Small intestine (tissue), 7 donors: ENCODE results near the gene ZNF814. TPM values are rescaled to one million over a fixed set of nuclear protein-coding genes. Genes with fewer than 3 reads are reported as not detected.
"Not testable (repeated sequence)": the region's sequence is repeated elsewhere in the genome, so short reads cannot be mapped to it uniquely, and the experiment has no call there.

Experiments used
- DNase-seq, 2 donors: peaks; one replicate each; pipeline versions ENCODE4 v3.0.0 to v3.0.0-alpha.2; 2013
- FAIRE-seq: peaks from 2 replicates; lab custom pipeline; 2012; peaks lifted over from hg19 to GRCh38; lab: Jason Lieb, UNC
- H3K27ac ChIP-seq, 3 donors: one replicate each; pipeline ENCODE4 v1.5.1; 2013; ENCODE audit warnings: low read length in 2 of 3, mild to moderate bottlenecking in 2 of 3, control low read depth in 1 of 3, inconsistent platforms in 1 of 3, low read depth in 1 of 3, moderate library complexity in 1 of 3
- H3K27me3 ChIP-seq, 3 donors: one replicate each; pipeline ENCODE4 v1.6.1; 2013; ENCODE audit warnings: low read length in 3 of 3, inconsistent platforms in 1 of 3; ENCODE audit not compliant: control insufficient read depth in 3 of 3, insufficient read depth in 3 of 3
- H3K36me3 ChIP-seq, 3 donors: one replicate each; pipeline ENCODE4 v1.6.1; 2013; ENCODE audit warnings: low read length in 3 of 3, inconsistent platforms in 1 of 3, low read depth in 1 of 3, mild to moderate bottlenecking in 1 of 3, moderate library complexity in 1 of 3; ENCODE audit not compliant: control insufficient read depth in 3 of 3, insufficient read depth in 2 of 3
- H3K4me1 ChIP-seq, 3 donors: one replicate each; pipeline ENCODE4 v1.6.1; 2013; ENCODE audit warnings: low read length in 2 of 3, inconsistent platforms in 1 of 3, low read depth in 1 of 3, mild to moderate bottlenecking in 1 of 3, moderate library complexity in 1 of 3; ENCODE audit not compliant: control insufficient read depth in 3 of 3, insufficient read depth in 2 of 3
- H3K4me3 ChIP-seq, 3 donors: one replicate each; pipeline ENCODE4 v1.5.1; 2013; ENCODE audit warnings: low read length in 3 of 3, control low read depth in 1 of 3, inconsistent platforms in 1 of 3, low read depth in 1 of 3, mild to moderate bottlenecking in 1 of 3, moderate library complexity in 1 of 3
- H3K9me3 ChIP-seq, 2 donors: one replicate each; pipeline ENCODE4 v1.6.1; 2013; ENCODE audit warnings: low read depth in 1 of 2, low read length in 1 of 2; ENCODE audit not compliant: control insufficient read depth in 2 of 2, insufficient read depth in 1 of 2
- WGBS, 3 donors: extraction: QIAGEN DNeasy Blood & Tissue Kit; methylation state at CpG; one replicate each; pipeline ENCODE4 v1.1.7; 2013; 5-methylcytosine and 5-hydroxymethylcytosine counted together
- polyA plus RNA-seq, 4 donors: library from polyadenylated mRNA; stranded (reverse) in 3 of 4; unstranded in 1 of 4; fragments of 200-250 nt in 3 of 4; fragments of 120-200 nt in 1 of 4; gene quantifications; one replicate each; pipeline versions ENCODE4 v1.2.1 to v1.2.3, GENCODE V29; 2013
- donor health status: healthy with polysubstance abuse.
- donor health status: control.
- donor health status: control.
- donor health status: Bipolar disorder and iron deficiency.
- donor health status: healthy.

The ZNF814 gene
- polyA plus RNA-seq, 4 donors: 11.6 to 44.8 (median 17.2) TPM

- FAIRE-seq, H3K27ac ChIP-seq, DNase-seq, H3K27me3 ChIP-seq, H3K4me3 ChIP-seq, H3K4me1 ChIP-seq: not testable (repeated sequence)
- peaks cover 0 to 86% of the 10 kb centered on the region in 2 donors for H3K9me3 ChIP-seq
- WGBS, 3 donors: 95 to 96% (median 95%) methylated on average over 8 of the region's 8 CpGs
- H3K36me3 ChIP-seq: peaks cover 2 to 48% (median 15%) of the 10 kb centered on the region in 3 donors
Measured at GRCh38 chr19:57873883-57874799, 14.7 kb downstream of the ZNF814 start.

GRCh38 chr19:57872450-57872849 lies 16.4 kb downstream of the ZNF814 start:
- Histone ChIP-seq H3K27me3 (no peaks in the 10 kb centered on the region), H3K4me3 (no peak overlapping the region), H3K27ac (no peak overlapping the region), H3K36me3 (peaks cover 9 to 49% (median 20%) of the 10 kb centered on the region in 3 donors), H3K9me3 (peaks cover 0 to 87% of the 10 kb centered on the region in 2 donors), H3K4me1 (no peaks in the 10 kb centered on the region)
- DNase-seq: no peak
- FAIRE-seq: no peak

GRCh38 chr19:57870225-57870624 lies 18.6 kb downstream of the ZNF814 start:
- Histone ChIP-seq H3K36me3 (peaks cover 17 to 53% (median 22%) of the 10 kb centered on the region in 3 donors), H3K27me3 (no peaks in the 10 kb centered on the region), H3K9me3 (peaks cover 0 to 83% of the 10 kb centered on the region in 2 donors), H3K27ac (no peak overlapping the region), H3K4me3 (no peak overlapping the region), H3K4me1 (no peaks in the 10 kb centered on the region)
- WGBS, 3 donors: 87 to 94% (median 93%) methylated on average over 2 of the region's 2 CpGs
- FAIRE-seq (no peak), DNase-seq (no peak)

GRCh38 chr19:57869655-57870054 lies 19.2 kb downstream of the ZNF814 start:
- not testable (repeated sequence) for FAIRE-seq, H3K4me3 ChIP-seq, DNase-seq, H3K27me3 ChIP-seq, H3K27ac ChIP-seq, H3K4me1 ChIP-seq
- peaks cover 18 to 55% (median 23%) of the 10 kb centered on the region in 3 donors for H3K36me3 ChIP-seq
- peaks cover 0 to 81% of the 10 kb centered on the region in 2 donors for H3K9me3 ChIP-seq
- 89 to 98% (median 97%) methylated on average over 5 to 6 of the region's 6 CpGs for WGBS, 3 donors

- Histone ChIP-seq H3K27ac (no peak overlapping the region), H3K4me3 (no peak overlapping the region), H3K27me3 (no peaks in the 10 kb centered on the region), H3K4me1 (no peaks in the 10 kb centered on the region), H3K36me3 (peaks cover 16 to 59% (median 18%) of the 10 kb centered on the region in 3 donors), H3K9me3 (peaks cover 0 to 76% of the 10 kb centered on the region in 2 donors)
- DNase-seq (no peak), FAIRE-seq (no peak)
- 96 to 100% (median 98%) methylated on average over 7 of the region's 7 CpGs for WGBS, 3 donors
Measured at GRCh38 chr19:57867868-57868492, 20.9 kb downstream of the ZNF814 start.

DNA sequence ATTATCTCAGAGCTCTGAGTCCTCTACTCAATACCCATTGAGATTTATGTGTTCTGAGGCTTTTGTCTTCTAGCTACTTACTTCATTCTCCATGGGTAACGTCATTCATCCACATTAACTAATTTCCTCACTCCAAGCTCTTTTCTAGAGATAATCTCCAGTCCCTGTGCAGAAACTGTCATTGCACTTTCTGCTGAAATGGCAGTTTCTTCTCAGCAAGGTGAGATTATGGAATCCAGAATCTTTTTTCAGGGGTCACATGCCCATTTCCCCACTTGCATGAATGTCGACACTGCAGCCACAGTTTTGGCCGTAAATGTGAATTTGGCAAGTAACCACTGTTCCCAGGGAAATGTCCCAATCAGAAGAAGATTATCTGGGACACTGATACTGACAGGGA lies 26.5 kb downstream of the ZNF814 start:
- not testable (repeated sequence) for H3K4me1 ChIP-seq, H3K4me3 ChIP-seq, H3K27ac ChIP-seq, DNase-seq, H3K27me3 ChIP-seq, FAIRE-seq
- WGBS, 3 donors: 95 to 98% (median 96%) methylated on average over 3 of the region's 3 CpGs
- H3K9me3 ChIP-seq: peaks cover 0 to 44% of the 10 kb centered on the region in 2 donors
- peaks cover 21 to 69% (median 42%) of the 10 kb centered on the region in 3 donors for H3K36me3 ChIP-seq

GRCh38 chr19:57854117-57854516 lies 34.7 kb downstream of the ZNF814 start:
- whole genome bisulfite sequencing, 3 donors: 87 to 96% (median 87%) methylated on average over 2 of the region's 2 CpGs
- H3K36me3 ChIP-seq: peaks cover 11 to 52% (median 27%) of the 10 kb centered on the region in 3 donors
- not testable (repeated sequence) for FAIRE-seq, H3K27ac ChIP-seq, H3K27me3 ChIP-seq, DNase-seq, H3K4me3 ChIP-seq
- H3K9me3 ChIP-seq: peaks cover 0 to 19% of the 10 kb centered on the region in 2 donors
- peaks cover 0 to 15% (median 8%) of the 10 kb centered on the region in 3 donors for H3K4me1 ChIP-seq

GRCh38 chr19:57851812-57852603 lies 36.8 kb downstream of the ZNF814 start:
- Histone ChIP-seq H3K9me3 (peaks cover 0 to 13% of the 10 kb centered on the region in 2 donors), H3K4me3 (peak overlapping the region in 1 of 3 donors; percentile 48), H3K27ac (peak overlapping the region; percentile 22 to 96 (median 43)), H3K4me1 (peaks cover 0 to 15% (median 8%) of the 10 kb centered on the region in 3 donors), H3K36me3 (peaks cover 5 to 49% (median 19%) of the 10 kb centered on the region in 3 donors)
- WGBS, 3 donors: 40 to 64% (median 51%) methylated on average over 4 to 5 of the region's 6 CpGs
- not testable (repeated sequence) for FAIRE-seq, H3K27me3 ChIP-seq
- peak; percentile 63 to 90 for DNase-seq
